NCI-H226 (cell line): ENCODE data around the gene TLCD5.
A peak's percentile ranks its signal among the peaks of the same experiment; 100 is the strongest.

ENCODE experiments used
- DNase-seq: peaks from one replicate; pipeline ENCODE4 v3.0.0-alpha.2; 2015

TLCD5 gene

GRCh38 chr11:120338107-120338933 lies 13.2 kb downstream of the TLCD5 start:
- DNase-seq, result no peak

- peak; percentile 21 for DNase-seq
These were observed 14.3 kb downstream of the TLCD5 start for GRCh38 chr11:120339394-120339890.

GRCh38 chr11:120340529-120340928 lies 15.4 kb downstream of the TLCD5 start:
- no peak for DNase-seq

GRCh38 chr11:120342226-120342625 lies 17.1 kb downstream of the TLCD5 start:
- DNase-seq, result no peak

- DNase-seq, result no peak
These were observed 17.6 kb downstream of the TLCD5 start for GRCh38 chr11:120342678-120343077.

- no peak for DNase-seq
These were observed 18.3 kb downstream of the TLCD5 start for GRCh38 chr11:120343429-120343828.

- DNase-seq, result peak; percentile 55
These were observed 19.4 kb downstream of the TLCD5 start for GRCh38 chr11:120344302-120345004.

GRCh38 chr11:120346233-120346632 lies 21.1 kb downstream of the TLCD5 start:
- no peak for DNase-seq

GRCh38 chr11:120350637-120351036 lies 25.5 kb downstream of the TLCD5 start:
- DNase-seq, result no peak

GRCh38 chr11:120352405-120352804 lies 27.3 kb downstream of the TLCD5 start:
- no peak for DNase-seq

- DNase-seq, result peak; percentile 43
These were observed 29.0 kb downstream of the TLCD5 start for GRCh38 chr11:120354068-120354467.

GRCh38 chr11:120354779-120355178 lies 29.7 kb downstream of the TLCD5 start:
- DNase-seq, result no peak

GRCh38 chr11:120357620-120358019 lies 32.5 kb downstream of the TLCD5 start:
- DNase-seq, result no peak

- DNase-seq, result no peak
These were observed 33.6 kb downstream of the TLCD5 start for GRCh38 chr11:120358729-120359128.

GRCh38 chr11:120363436-120363835 lies 38.3 kb downstream of the TLCD5 start:
- DNase-seq, result no peak

- no peak for DNase-seq
These were observed 40.4 kb downstream of the TLCD5 start for GRCh38 chr11:120365512-120365911.

- DNase-seq, result no peak
These were observed 47.2 kb downstream of the TLCD5 start for GRCh38 chr11:120372296-120372695.

GRCh38 chr11:120375076-120375475 lies 50.0 kb downstream of the TLCD5 start:
- no peak for DNase-seq

- DNase-seq, result no peak
These were observed 51.6 kb downstream of the TLCD5 start for GRCh38 chr11:120376547-120377182.

GRCh38 chr11:120378474-120378873 lies 53.4 kb downstream of the TLCD5 start:
- no peak for DNase-seq

- peak; percentile 42 for DNase-seq
These were observed 56.3 kb downstream of the TLCD5 start for GRCh38 chr11:120381401-120381800.
